GM18508 (cell line): ENCODE data around the gene LRRC74A.

Experiments
- ATAC-seq: cut with Tn5 transposase; IDR thresholded peaks from one replicate; pipeline ENCODE4 v1.9.1; 2021; ENCODE audit warnings: moderate number of reproducible peaks; ENCODE audit not compliant: insufficient read depth, unreplicated experiment

The LRRC74A gene

DNA sequence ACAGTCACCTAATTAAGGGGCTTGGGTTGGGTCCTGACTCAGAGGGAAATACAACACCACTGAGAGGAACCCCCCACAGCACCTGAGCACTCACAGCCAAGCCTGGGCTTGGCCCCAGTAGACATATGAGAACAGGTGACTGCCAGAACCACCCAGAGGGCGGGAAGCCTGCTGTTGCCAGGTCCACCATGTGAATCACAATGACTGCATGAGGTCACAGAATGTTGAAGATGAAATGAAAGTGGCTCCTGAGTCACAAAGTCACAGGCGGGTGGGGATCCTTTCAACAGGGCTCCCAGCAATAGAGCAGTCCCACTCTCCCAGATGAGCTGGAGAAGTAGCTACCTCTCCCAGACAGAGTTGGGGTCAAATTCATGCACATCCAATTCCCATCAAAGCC lies at the start of gene LRRC74A:
Gene LRRC74A (plus strand): TSS at position 287 of the 400 bp plus-strand sequence. CDS start 290 bp downstream, outside the sequence.
- no peak for ATAC-seq

- no peak for ATAC-seq
Observed at GRCh38 chr14:76776428-76777251, 49.6 kb upstream of the LRRC74A start.

DNA sequence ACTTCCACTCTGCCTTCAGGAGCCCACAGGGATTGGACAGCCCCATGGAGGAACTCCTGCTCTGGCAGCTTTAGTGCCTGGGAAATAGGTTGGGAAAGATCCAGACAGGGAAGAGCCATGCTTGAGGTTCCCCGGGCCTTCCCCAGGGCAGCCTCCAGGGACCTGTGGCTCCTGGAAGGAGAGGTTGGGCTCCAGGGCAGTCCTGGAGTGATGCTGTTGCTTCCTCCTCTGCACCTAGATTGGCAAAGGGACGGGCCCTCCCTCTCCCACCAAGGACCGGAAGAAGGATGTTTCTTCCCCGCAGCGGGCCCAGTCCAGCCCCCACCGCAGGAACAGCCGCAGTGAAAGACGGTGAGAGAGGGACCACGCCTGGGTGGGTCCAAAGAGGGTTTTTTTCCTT lies 48.5 kb upstream of the LRRC74A start:
- no peak for ATAC-seq

GRCh38 chr14:76778546-76779215 lies 47.5 kb upstream of the LRRC74A start:
- ATAC-seq: no peak

DNA sequence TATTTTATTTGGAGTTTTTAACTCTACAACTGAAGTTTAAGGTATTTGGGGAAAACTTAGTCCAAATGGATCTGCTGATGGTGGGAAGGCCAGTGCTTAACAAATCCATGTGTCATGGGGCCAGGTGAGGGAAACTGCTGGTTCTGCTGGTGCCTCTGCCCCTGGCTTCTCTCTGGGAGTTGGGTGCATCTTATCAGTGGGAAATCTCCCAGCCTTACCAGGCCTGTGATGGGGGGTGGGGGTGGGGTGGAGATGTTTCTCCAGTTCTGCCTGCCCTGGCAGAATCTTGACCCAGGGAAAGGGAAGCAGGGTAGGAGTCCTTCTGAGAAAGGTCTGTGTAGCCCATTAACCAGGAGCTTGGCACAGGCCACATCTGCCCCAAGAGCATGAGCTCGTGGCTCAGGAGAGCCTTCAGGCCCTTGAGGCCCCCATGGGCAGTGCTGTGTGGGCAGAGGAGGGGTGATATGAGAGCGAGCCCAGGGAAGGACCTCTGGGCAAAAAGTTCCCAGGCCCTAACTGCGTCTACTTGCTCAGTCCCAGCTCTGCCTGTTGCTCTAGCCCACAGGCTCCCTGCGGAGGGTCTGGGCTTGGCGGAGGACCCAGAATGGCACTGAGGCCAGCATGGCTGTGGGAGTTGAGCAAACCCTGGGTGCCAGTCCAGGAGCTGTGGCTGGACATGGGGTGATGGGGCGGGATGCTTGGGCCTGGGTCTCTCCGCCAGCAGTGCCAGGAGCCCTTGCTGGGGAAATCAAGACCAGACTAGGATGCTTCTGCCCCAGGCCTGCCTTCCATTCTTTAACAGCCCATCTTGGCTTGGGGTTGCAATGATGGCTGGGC lies 46.8 kb upstream of the LRRC74A start:
- no peak for ATAC-seq

GRCh38 chr14:76780058-76780345 lies 46.2 kb upstream of the LRRC74A start:
- no peak for ATAC-seq

GRCh38 chr14:76780360-76780759 lies 45.8 kb upstream of the LRRC74A start:
- no peak for ATAC-seq

DNA sequence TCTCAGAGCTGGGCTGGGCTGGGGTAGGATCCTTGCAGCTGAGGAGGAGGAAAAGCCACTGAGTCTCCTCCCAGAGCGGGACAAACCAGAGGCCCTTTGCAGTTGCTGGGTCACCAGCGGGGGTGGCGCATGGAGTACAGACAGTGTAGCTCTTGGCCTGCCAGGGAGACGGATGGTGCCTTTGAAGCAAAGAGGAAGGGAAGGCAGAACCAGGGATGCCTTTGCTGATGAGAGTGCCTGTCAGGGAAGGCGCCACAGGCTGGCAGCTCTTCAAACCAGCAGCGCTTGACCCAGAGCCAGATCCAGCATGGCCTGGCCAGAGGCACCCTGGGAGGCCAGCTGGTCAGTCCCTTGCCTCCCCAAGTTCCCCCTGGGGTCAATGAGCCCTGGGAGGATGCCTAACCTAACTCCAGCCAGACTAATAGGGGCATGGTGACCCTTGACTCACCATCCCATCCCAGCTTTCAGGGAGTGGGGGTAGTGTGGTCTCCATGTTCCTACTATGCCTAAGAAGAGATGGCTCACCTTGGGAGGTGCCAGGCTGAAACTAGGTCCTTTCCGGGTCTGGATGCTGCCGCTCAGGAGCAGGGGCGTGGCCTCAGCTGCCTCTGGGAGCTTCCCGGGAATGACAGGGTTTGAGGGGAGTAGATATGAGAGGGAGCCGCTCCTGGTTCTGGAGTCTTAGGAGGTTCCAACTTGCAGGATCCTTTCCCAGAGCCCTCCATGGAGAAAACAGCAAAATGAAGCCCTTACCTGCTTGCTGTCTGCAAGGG lies 45.1 kb upstream of the LRRC74A start:
- ATAC-seq: no peak

DNA sequence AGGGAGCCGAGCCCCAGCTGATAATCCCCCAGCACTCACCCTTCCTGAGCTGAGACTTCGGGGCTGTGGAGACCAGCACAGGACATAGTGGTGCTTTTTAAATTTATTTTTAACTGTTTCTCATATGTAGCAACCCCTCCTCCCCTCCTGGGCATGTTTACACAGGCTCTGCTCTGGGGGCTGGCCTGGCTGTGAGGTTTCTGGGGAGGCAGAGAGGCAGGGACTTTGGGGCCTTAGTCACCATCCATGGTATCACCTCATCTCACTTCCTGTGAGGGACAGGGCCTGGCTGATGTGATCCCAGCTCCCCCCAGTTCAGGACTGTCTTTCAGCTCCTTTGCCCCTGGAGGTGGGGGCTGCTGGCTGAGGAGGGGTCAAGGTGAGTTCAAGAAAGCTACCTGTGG lies 44.6 kb upstream of the LRRC74A start:
- no peak for ATAC-seq

DNA sequence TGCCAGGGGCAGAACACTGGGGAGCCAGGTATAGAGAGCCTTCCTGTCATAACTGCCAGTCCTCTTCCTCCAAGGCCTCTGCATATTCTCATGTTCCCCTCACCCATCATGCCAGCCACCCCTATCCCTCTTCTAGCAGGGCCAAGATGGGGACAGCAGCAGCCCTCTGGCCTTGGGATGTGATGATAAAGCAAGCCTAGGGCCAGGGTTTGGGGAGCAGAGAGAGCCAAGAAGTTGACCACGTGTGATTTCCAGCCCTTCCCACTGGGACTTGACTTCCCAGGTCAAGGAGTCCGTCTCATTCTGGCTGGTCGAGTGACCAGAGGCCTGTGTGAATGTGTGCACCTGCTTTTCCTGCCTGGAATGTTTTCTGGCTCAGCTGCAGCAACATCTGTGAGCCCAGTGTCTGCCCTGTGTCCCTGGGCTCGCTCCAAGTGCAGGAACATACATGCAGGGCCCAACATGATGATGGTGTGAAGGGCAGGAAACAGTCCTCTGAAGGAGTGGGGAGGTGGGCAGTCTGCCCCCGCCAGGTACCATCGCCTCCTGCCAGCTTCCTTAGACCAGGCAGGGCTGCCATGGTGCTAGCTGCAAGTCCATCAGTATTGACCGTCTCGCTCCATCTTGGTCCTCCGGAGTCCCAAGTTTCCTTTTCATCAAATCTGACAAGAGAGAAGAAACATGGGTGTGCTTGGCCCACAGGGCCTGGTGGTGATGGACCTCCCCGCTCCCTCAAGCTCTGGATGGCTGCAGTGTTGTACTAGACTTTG lies 43.9 kb upstream of the LRRC74A start:
- no peak for ATAC-seq

- ATAC-seq: no peak
Observed at GRCh38 chr14:76782885-76783566, 43.2 kb upstream of the LRRC74A start.

DNA sequence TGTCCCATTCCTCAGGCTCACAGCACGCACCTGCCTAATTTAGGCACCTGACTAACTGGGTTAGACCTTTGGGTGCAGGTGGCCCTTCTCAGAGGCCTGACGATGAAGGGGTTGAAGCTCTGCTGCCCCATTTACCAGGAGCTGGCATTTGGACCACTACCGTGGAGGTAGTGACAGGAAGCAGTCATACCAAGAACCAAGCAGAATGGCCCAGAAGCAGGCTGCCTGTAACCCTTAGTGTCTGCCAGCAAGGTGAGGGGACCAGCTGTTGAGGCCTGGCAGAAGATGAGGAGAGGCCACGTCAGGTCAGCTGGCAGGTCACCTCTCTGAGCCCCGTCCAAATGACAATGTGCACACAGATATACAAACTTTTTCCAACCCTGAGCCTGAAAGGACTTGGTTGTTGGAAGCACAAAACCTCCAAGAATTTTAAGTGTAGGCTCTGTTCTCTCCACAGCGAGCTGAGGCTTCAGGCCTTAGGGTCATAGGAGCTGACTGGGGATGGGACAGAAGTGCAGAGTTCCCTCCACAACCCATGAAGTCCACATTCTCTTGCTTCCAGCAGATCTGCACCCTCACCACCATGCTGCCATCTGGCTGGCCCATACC lies 41.8 kb upstream of the LRRC74A start:
- ATAC-seq: no peak

DNA sequence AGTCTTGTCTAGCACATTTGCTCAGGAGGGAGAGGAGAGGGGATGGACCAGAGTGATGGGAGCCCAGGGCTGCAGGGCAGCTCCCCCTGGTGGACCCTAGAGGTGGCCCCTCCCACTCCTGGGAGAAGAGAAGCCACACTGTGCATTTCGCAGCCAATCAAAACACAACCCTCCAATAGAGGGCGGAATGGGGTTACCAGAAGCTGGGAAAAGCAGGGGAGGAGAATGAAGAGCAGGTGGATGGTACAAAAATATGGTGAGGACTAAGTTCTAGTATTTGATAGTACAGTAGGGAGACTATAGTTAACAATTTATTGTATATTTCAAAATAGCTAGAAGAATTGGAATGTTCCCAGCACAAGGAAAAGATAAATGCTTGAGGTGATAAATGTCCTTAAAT lies 41.3 kb upstream of the LRRC74A start:
- ATAC-seq: no peak

DNA sequence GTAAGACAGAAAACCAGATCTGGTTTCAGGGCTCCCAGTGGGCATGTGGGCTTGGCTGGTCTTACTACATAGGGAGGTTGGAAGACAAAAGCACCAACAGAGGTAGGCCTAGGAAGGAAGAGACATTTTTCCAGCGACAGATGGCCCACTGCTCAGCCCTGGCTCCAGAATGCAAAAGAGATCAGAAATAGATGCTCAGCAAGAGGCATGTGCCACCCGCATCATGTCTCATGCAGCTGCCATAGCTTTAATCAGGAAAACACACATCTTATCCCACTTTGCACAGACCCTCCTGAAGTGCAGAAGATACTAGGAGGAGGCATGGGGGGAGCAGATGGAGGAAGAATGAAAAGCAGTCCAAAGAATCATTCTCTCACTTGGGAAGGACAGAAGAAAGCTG lies 39.6 kb upstream of the LRRC74A start:
- no peak for ATAC-seq

DNA sequence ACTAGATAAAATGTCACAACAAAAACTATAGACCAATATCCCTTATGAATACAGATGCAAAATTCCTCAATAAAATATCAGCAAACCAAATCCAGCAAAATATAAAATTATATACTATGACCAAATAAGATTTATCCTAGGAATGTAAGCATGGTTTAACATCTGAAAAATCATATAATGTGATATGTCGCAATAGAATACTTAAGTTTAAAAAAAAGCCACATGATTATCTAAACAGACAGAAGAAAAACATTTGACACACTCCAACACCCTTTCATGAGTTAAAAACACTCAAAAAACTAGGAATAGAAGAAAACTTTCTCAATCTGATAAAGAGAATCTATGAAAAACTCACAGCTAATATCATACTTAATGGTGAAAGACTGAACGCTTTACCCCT lies 33.8 kb upstream of the LRRC74A start:
- no peak for ATAC-seq

DNA sequence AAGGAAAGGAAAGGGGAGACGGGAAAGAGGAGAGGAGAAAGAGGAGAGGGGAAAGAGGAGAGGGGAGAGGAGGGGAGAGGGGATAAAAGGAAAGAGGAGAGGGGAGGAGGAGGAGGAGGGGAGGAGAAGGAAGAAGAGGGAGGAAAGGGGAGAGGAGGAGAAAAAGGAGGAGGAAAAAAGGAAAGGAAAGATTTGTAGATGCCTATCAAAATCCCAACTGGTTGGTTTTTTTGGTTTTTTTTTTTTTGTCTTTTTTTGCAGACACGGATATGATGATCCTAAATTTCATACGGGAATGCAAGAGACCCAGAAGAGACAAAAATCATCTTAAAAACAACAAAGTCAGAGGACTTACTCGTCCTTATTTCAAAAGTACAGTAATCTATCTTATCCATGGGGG lies 32.9 kb upstream of the LRRC74A start:
- no peak for ATAC-seq

GRCh38 chr14:76793956-76794355 lies 32.3 kb upstream of the LRRC74A start:
- no peak for ATAC-seq

DNA sequence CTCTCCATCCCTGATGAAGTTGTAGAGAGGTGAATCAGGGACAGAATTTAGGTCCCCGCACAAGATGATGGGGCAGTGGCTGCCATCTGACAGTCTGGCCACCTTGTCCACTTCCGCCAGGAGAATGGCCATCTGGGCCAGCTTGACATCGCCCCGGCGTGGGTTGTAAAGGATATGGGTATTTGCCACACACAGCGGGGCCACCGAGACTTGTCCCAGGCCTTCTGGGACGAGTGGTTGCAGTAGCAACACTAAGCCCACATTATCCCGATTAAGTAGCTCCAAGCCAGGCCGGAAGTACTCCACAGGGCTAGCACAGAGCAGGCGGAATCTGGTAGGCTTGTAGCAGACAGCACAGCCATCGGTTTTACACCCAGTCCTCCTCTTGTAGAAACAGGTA lies 19.8 kb upstream of the LRRC74A start:
- ATAC-seq: no peak

- ATAC-seq: no peak
Observed at GRCh38 chr14:76808011-76808410, 18.2 kb upstream of the LRRC74A start.
